OCI-LY7 (cell line): ENCODE data around the gene FGF7. TPM values are rescaled to one million over a fixed set of nuclear protein-coding genes. Genes with fewer than 3 reads are reported as not detected.
"Not testable (repeated sequence)": the region's sequence is repeated elsewhere in the genome, so short reads cannot be mapped to it uniquely, and the experiment has no call there.

Source experiments
- BruUV-seq: library from RNA; stranded (reverse); fragments of 400-500 nt; replicated peaks from 2 replicates; lab custom pipeline; 2021; lab: Mats Ljungman, UMichigan
- CTCF ChIA-PET: fragments of 300-600 bp; sonication (Branson Sonifier 250); formaldehyde crosslinking; loops from one replicate; lab custom pipeline; 2022; ENCODE audit warnings: antibody characterized with exemption; ENCODE audit not compliant: unreplicated experiment; lab: Charles Lee
- POLR2A ChIA-PET: fragments of 300-600 bp; sonication (Branson Sonifier 250); formaldehyde crosslinking; loops from one replicate; lab custom pipeline; 2022; ENCODE audit warnings: antibody characterized with exemption; lab: Charles Lee
- DNase-seq: peaks from one replicate; pipeline ENCODE4 v3.0.0-alpha.2; 2015; ENCODE audit warnings: low spot score
- H2AFZ ChIP-seq: fragments of 200-600 bp; sonication (generic), shearing (Covaris generic); 2 replicates; pipeline ENCODE4 v1.6.1; 2014; ENCODE audit warnings: mild to moderate bottlenecking, antibody characterized with exemption, low read length, moderate library complexity
- H3K27ac ChIP-seq: fragments of 200-600 bp; sonication (generic); 2 replicates; pipeline ENCODE4 v1.5.1; 2014; ENCODE audit warnings: mixed run types, low read depth, mild to moderate bottlenecking, moderate library complexity, low read length, inconsistent platforms; ENCODE audit not compliant: poor library complexity, severe bottlenecking
- H3K36me3 ChIP-seq: fragments of 200-600 bp; sonication (generic); 2 replicates; pipeline ENCODE4 v1.6.1; 2014; ENCODE audit warnings: mild to moderate bottlenecking, antibody characterized with exemption, low read length, moderate library complexity, mixed read lengths; ENCODE audit not compliant: insufficient read depth
- H3K4me1 ChIP-seq: fragments of 200-600 bp; sonication (generic); 2 replicates; pipeline ENCODE4 v1.5.1; 2014; ENCODE audit warnings: mild to moderate bottlenecking, low read length; ENCODE audit not compliant: insufficient read depth, poor library complexity, severe bottlenecking
- H3K4me2 ChIP-seq: fragments of 200-600 bp; sonication (generic); 2 replicates; pipeline ENCODE4 v1.6.1; 2014; ENCODE audit warnings: mild to moderate bottlenecking, low read length
- H3K4me3 ChIP-seq: fragments of 200-600 bp; sonication (generic); 2 replicates; pipeline ENCODE4 v1.5.1; 2014; ENCODE audit warnings: mild to moderate bottlenecking, low read depth, low read length; ENCODE audit not compliant: poor library complexity, severe bottlenecking
- H3K79me2 ChIP-seq: fragments of 200-600 bp; sonication (generic); 2 replicates; pipeline ENCODE4 v1.6.1; 2016; ENCODE audit warnings: low read depth, mild to moderate bottlenecking, low read length, moderate library complexity, mixed read lengths; ENCODE audit not compliant: insufficient read depth
- H3K9me2 ChIP-seq: fragments of 200-600 bp; sonication (generic); 2 replicates; pipeline ENCODE4 v1.6.1; 2016; ENCODE audit warnings: mild to moderate bottlenecking, low read length, mixed read lengths; ENCODE audit not compliant: insufficient read depth
- H3K9me3 ChIP-seq: fragments of 200-600 bp; sonication (generic); 2 replicates; pipeline ENCODE4 v1.6.1; 2014; ENCODE audit warnings: mild to moderate bottlenecking, mixed run types, low read length, mixed read lengths
- H4K20me1 ChIP-seq: fragments of 200-600 bp; sonication (generic); 2 replicates; pipeline ENCODE4 v1.6.1; 2014; ENCODE audit warnings: mild to moderate bottlenecking, antibody characterized with exemption, low read length, moderate library complexity, mixed read lengths; ENCODE audit not compliant: insufficient read depth
- CTCF ChIP-seq: fragments of 200-600 bp; sonication (generic); conservative IDR thresholded peaks from 2 replicates; pipeline ENCODE4 v1.5.1; 2014; ENCODE audit warnings: mild to moderate bottlenecking, antibody characterized with exemption, low read length, moderate library complexity, mixed read lengths
- EZH2phosphoT487 ChIP-seq: fragments of 200-600 bp; sonication (generic); IDR thresholded peaks from 2 replicates; pipeline ENCODE4 v1.6.1; 2018; ENCODE audit warnings: low read depth, borderline replicate concordance, mild to moderate bottlenecking, mixed run types, antibody characterized with exemption, low read length, moderate library complexity, mixed read lengths
- intact Hi-C: fragments of 100-400 bp; cut with micrococcal nuclease; formaldehyde crosslinking; loops from one replicate; pipeline ENCODE4 v1.10.0; 2022; ENCODE audit not compliant: unreplicated experiment
- total RNA-seq, 2 experiments: library from RNA; depleted of rRNA in 1 of 2; stranded (reverse); fragments of >200 nt in 1 of 2; shearing (Covaris generic) in 1 of 2; gene quantifications; 2 replicates each; pipeline ENCODE4 v1.2.3, GENCODE V29; 2014 to 2022

Gene FGF7
- total RNA-seq, 2 experiments from 2014 or later, result not detected

GRCh38 chr15:49382394-49382793, 40.6 kb upstream of the FGF7 start:
- no peaks in the 10 kb centered on the region for H3K79me2 ChIP-seq
- H3K9me2 ChIP-seq, result no peaks in the 10 kb centered on the region
- H3K4me1 ChIP-seq, result peaks cover 16% of the 10 kb centered on the region
- no peak for DNase-seq
- TF ChIP-seq EZH2phosphoT487 (no peak), CTCF (no peak)
- ChIA-PET CTCF (no interaction called here), POLR2A (no interaction called here)
- no peaks in the 10 kb centered on the region for H4K20me1 ChIP-seq
- no peak overlapping the region for H3K27ac ChIP-seq
- peak overlapping the region; percentile 30; the same call in 1 of the 2 replicates for H3K4me2 ChIP-seq
- BruUV-seq, result no TSS peak
- H2AFZ ChIP-seq, result peak overlapping the region; percentile 94
- H3K4me3 ChIP-seq, result no peak overlapping the region
- no peaks in the 10 kb centered on the region for H3K36me3 ChIP-seq
- H3K9me3 ChIP-seq, result no peaks in the 10 kb centered on the region
- intact Hi-C loops, result no loop called here

- CTCF ChIA-PET, result no interaction called here
- Histone ChIP-seq H3K4me1 (peaks cover 16% of the 10 kb centered on the region), H2AFZ (peak overlapping the region; percentile 94), H3K36me3 (no peaks in the 10 kb centered on the region), H3K4me3 (no peak overlapping the region), H3K9me3 (no peaks in the 10 kb centered on the region), H4K20me1 (no peaks in the 10 kb centered on the region), H3K27ac (no peak overlapping the region), H3K4me2 (peak overlapping the region; percentile 30), H3K79me2 (no peaks in the 10 kb centered on the region), H3K9me2 (no peaks in the 10 kb centered on the region)
- TF ChIP-seq EZH2phosphoT487 (no peak), CTCF (no peak)
- peak; percentile 29 for DNase-seq
- POLR2A ChIA-PET, result no interaction called here
- intact Hi-C loops, result no loop called here
- no TSS peak for BruUV-seq
These were observed 39.8 kb upstream of the FGF7 start for GRCh38 chr15:49383266-49383665.

- Histone ChIP-seq H3K27ac (no peak overlapping the region), H3K4me2 (no peak overlapping the region), H3K9me2 (no peaks in the 10 kb centered on the region), H3K4me1 (peaks cover 14% of the 10 kb centered on the region), H4K20me1 (no peaks in the 10 kb centered on the region), H3K79me2 (no peaks in the 10 kb centered on the region), H2AFZ (no peak overlapping the region), H3K36me3 (no peaks in the 10 kb centered on the region), H3K9me3 (no peaks in the 10 kb centered on the region), H3K4me3 (no peak overlapping the region)
- ChIA-PET POLR2A (no interaction called here), CTCF (no interaction called here)
- intact Hi-C loops, result no loop called here
- no TSS peak for BruUV-seq
- DNase-seq, result no peak
- TF ChIP-seq EZH2phosphoT487 (no peak), CTCF (no peak)
These were observed 35.6 kb upstream of the FGF7 start for GRCh38 chr15:49387471-49387870.

- H3K36me3 ChIP-seq, H2AFZ ChIP-seq, BruUV-seq, H4K20me1 ChIP-seq, intact Hi-C loops, H3K4me1 ChIP-seq, POLR2A ChIA-PET, H3K79me2 ChIP-seq, H3K4me2 ChIP-seq, H3K9me3 ChIP-seq, H3K4me3 ChIP-seq, DNase-seq, CTCF ChIA-PET, H3K9me2 ChIP-seq, H3K27ac ChIP-seq: not testable (repeated sequence)
These were observed 20.3 kb upstream of the FGF7 start for GRCh38 chr15:49402515-49403296.
